ENCODE results near the gene USP34.
A peak's percentile ranks its signal among the peaks of the same experiment; 100 is the strongest.
"Not testable (repeated sequence)": the region's sequence is repeated elsewhere in the genome, so short reads cannot be mapped to it uniquely, and the experiment has no call there.

Gene USP34

DNA sequence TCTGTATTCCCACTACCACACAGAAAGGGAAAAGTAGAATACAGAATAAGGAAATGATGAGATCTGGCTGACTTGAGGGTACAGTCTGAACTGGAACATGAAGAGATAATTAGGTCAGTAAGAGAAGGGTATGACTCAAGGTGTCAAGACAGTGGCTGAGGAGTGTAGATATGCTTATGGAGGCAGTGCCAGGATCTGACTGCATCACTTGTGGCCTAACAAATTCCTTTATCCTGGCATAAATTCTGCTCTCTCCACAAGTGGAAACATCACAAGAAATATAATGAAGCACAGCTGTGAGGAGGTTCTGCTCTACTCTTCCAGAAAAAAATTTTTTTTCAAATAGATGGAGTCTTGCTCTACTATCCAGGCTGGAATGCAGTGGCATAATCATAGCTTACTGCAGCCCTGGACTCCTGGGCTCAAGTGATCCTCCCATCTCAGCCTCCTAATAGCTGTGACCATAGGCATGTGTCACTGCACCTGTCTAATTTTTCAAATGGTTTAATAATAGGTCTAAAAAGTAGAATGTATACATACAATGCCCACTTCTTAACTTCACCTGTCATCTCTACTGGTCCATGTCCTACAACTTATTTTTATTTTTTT lies 223.6 kb downstream of the USP34 start:
- no peak for DNase-seq (ENCODE audit: low spot score)

DNA sequence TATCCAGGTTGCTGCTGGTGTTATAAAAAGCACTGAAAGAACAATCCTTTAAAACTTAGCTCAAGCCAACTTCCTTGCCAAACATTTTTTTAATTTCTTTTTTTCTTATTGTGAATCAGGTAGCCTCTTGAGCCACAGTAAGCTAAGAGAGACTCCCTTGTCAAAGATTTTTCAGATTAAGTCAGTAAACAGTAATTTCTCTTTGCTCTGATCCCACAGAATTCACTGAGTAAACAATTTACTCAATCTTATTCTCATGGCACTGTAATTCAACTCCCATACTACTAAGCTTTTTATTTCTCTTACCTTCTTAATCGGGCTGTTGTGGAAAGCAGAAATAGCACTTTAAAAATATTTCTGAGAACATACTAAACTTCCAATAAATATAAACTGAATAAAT lies 226.2 kb downstream of the USP34 start:
- no peak for DNase-seq (ENCODE audit: low spot score)

DNA sequence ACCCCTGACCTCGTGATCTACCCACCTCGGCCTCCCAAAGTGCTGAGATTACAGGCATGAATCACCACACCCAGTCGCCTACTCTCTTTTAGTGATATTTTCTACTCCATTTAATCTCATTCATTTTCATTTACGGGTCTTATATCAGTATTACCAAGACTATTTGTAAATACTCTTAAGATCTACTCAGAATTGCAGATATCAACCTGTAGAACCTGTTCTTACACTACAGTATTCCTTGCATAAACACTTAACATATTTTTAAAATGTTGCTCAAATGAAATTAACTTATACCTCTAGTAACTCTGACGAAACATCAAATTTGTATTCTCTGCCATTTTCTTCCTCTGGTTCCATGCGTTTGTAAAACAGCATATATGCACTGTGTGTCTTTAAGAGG lies 229.6 kb downstream of the USP34 start:
- DNase-seq (ENCODE audit: low spot score): no peak

DNA sequence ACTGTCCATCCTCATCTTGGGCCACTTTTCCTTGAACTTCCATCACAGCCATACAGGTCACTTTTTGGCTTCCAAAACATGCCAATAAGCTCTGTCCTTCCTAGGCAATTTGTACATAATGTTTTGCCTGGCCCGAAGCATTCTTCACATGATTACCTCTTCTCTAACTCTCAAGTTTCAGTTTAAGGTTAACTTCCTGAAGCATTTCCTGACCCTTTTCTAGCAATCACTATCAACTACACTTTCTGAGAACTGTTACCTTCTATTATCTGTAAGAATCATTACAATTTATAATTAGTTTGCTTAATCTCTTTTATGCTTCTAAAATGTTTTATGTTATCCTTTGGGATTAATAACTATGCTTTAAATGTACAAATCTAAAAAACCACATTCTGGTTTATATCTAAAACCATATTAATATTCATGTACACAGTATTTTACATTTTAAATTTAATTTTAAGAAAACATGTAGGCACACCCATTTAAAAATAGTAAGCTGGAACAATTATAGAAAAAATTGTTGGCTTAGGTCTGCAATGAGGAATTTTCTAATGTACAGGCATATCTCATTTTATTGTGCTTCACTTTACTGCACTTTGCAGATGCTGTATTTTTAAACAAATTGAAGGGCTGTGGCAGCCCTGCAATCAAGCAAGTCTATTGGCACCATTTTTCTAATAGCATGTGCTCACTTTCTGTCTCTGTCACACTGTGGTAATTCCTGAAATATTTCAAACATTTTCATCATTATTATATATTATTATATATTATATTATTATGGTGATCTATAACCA lies 232.5 kb downstream of the USP34 start:
- no peak for DNase-seq (ENCODE audit: low spot score)

- DNase-seq (ENCODE audit: low spot score): no peak
These were observed 235.2 kb downstream of the USP34 start for GRCh38 chr2:61235716-61236115.

DNA sequence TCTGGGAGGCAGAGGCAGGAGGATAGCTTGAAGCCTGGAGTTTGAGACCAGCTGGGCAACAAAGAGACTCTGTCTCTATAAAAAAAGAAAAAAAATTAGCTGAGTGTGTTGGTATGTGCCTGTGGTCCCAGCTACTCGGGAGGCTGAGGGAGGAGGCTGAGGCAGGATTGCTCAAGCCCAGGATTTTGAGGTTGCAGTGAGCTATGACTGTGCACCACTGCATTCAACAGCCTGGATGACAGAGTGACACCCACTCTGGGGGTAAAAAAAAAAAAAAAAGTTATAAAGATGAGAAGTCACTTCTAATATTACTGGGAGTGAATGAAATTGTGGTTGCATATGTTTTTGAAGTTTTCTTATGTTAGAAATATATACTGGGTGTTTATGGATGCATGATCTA lies 237.3 kb downstream of the USP34 start:
- no peak for DNase-seq (ENCODE audit: low spot score)

DNA sequence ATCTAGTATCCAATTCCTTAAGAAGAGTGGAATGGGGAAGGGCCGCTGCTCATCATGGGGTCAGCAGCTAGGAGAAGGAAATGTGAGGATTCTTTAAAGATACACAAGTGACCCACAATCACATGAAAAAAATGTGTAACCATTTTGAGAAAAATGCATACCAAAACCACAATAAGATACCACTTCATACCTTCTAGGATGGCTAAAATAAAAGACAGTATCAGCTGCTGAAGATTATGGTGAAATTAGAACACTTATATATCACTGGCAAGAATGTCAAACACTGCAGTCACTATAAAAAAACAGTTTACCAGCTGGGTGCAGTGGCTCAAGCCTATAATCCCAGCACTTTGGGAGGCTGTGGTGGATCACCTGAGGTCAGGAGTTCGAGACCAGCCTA lies 241.0 kb downstream of the USP34 start:
- no peak for DNase-seq (ENCODE audit: low spot score)

DNA sequence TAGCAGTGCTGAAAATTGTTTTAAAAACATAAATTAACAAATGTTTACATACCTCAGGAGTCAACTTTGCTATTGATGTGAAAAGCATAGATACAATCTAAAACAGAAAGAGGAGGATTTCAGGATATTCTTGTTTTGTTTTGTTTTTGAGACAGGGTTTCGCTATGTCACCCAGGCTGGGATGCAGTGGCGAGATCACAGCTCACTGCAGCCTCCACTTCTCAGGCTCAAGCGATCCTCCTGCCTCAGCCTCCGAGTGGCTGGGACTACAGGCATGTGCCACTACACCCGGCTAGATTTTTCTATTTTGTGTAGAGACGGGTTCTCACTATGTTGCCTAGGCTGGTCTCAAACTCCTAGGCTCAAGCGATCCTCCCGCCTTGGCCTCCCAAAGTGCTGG lies 248.3 kb downstream of the USP34 start:
- no peak for DNase-seq (ENCODE audit: low spot score)

GRCh38 chr2:61221819-61222218 lies 249.1 kb downstream of the USP34 start:
- DNase-seq (ENCODE audit: low spot score): no peak

GRCh38 chr2:61220768-61221167 lies 250.1 kb downstream of the USP34 start:
- no peak for DNase-seq (ENCODE audit: low spot score)

- no peak for DNase-seq (ENCODE audit: low spot score)
These were observed 252.1 kb downstream of the USP34 start for GRCh38 chr2:61218817-61219170.

GRCh38 chr2:61218076-61218816 lies 252.6 kb downstream of the USP34 start:
- no peak for DNase-seq (ENCODE audit: low spot score)

GRCh38 chr2:61214171-61214570 lies 256.7 kb downstream of the USP34 start:
- no peak for DNase-seq (ENCODE audit: low spot score)

GRCh38 chr2:61210332-61210981 lies 260.4 kb downstream of the USP34 start:
- DNase-seq (ENCODE audit: low spot score): no peak

- DNase-seq (ENCODE audit: low spot score): no peak
These were observed 265.8 kb downstream of the USP34 start for GRCh38 chr2:61205132-61205531.

- no peak for DNase-seq (ENCODE audit: low spot score)
These were observed 274.2 kb downstream of the USP34 start for GRCh38 chr2:61196671-61197070.

GRCh38 chr2:61194646-61195045 lies 276.2 kb downstream of the USP34 start:
- not testable (repeated sequence) for DNase-seq (ENCODE audit: low spot score)

- peak; percentile 24 for DNase-seq (ENCODE audit: low spot score)
These were observed 277.0 kb downstream of the USP34 start for GRCh38 chr2:61193670-61194561.

- no peak for DNase-seq (ENCODE audit: low spot score)
These were observed 283.8 kb downstream of the USP34 start for GRCh38 chr2:61187085-61187484.

GRCh38 chr2:61185231-61185728 lies 285.6 kb downstream of the USP34 start:
- no peak for DNase-seq (ENCODE audit: low spot score)

GRCh38 chr2:61184263-61184662 lies 286.6 kb downstream of the USP34 start:
- DNase-seq (ENCODE audit: low spot score): no peak
